COLO668 (cell line): Measurements from ENCODE around the gene KLF16.
"Not testable (repeated sequence)": the region's sequence is repeated elsewhere in the genome, so short reads cannot be mapped to it uniquely, and the experiment has no call there.

Source experiments
- DNase-seq: peaks from one replicate; lab custom pipeline; 2025; ENCODE audit not compliant: unreplicated experiment; lab: John Stamatoyannopoulos, UW

KLF16 gene

DNA sequence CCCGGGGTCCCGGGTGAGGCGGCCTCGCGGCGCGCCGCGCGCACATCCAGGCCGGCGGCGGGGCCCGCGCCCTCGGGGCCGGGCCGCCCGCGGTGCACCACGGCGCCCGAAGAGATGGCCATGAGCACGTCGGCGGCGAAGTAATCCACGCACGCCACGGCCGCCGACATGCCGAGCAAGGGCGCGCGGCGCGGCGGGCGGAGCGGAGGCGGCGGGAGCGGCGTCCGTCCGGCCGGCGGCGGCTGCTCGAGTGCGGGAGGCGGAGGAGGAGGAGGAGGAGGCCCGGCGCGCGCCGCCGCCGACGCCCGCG, at the start of gene KLF16:
Gene KLF16, minus strand, starts transcription at position 252 of the 310 bp plus-strand sequence. Its CDS starts 82 bp downstream, at position 170.
- no peak for DNase-seq

DNA sequence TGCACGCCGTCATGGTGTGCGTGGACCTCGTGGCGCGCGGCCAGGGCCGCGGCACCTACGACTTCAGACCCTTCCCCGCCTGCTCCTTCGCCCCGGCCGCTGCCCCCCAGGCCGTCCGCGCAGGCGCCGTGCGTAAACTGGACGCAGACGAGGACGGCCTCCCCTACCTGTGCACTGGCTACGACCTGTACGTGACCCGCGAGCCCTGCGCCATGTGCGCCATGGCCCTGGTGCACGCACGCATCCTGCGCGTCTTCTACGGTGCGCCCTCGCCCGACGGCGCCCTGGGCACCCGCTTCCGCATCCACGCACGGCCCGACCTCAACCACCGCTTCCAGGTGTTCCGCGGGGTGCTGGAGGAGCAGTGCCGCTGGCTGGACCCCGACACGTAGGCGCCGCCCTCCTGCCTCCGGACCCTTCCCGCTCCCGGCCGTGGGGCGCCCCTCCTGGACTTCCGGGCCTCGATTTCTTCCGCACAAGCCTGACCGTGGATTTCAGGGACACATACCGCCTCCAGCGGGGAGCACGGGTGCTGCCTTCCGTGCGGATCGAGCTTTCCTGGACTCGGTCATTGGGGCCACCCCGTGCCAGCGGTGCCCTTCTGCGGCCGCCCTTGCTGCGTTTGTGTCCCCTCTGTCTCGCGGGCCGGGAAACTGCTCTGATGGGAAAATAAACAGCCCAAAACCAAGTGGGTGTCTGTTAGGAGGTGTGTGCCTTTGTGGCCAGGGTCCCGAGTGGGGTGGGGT, 49.6 kb upstream of the KLF16 start:
- DNase-seq, result no peak

DNA sequence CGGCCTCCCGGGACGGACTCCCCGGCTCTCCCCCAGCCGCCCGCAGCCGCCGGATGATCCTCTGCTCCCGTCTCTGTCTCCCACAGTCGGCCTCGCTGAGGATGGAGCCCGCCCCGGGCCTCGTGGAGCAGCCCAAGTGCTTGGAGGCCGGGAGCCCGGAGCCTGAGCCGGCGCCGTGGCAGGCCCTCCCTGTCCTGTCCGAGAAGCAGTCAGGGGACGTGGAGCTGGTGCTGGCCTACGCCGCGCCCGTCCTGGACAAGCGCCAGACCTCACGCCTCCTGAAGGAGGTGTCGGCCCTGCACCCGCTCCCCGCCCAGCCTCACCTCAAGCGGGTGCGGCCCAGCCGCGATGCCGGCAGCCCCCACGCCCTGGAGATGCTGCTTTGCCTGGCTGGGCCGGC, 48.6 kb upstream of the KLF16 start:
- no peak for DNase-seq

DNA sequence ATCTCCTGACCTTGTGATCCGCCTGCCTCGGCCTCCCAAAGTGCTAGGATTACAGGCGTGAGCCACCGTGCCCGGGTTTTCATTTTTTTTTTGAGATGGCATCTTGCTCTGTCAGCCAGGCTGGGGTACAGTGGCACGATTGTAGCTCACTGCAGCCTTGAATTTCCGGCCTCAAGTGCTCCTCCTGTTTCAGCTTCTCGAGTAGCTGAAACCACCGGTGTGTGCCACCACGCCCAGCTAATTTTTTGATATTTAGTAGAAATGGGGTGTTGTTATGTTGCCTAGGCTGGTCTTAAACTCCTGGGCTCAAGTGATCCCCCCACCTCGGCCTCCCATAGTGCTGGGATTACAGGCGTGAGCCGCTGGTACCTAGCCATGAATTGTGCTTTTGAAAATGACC, 47.7 kb upstream of the KLF16 start:
- DNase-seq, result no peak

DNA sequence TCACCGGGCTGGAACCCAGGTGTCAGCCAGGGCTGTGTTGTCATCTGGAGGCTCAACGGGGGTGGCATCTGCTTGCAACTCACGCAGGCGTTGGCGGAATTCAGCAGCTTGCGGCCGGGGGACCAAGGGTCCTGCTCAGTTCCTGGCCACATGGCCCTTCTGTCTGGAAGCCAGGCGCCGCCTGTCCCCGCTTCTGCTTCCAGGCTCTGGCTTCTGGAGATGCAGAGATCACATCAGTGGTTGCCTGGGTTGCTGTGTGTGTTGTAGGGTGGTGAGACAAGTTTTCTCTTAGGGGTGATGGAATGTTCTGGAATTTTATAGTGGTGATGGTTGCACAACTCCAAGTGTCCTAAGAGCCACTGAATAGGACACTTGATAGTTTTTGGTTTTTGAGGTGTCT, 46.8 kb upstream of the KLF16 start:
- peak; percentile 20 for DNase-seq

DNA sequence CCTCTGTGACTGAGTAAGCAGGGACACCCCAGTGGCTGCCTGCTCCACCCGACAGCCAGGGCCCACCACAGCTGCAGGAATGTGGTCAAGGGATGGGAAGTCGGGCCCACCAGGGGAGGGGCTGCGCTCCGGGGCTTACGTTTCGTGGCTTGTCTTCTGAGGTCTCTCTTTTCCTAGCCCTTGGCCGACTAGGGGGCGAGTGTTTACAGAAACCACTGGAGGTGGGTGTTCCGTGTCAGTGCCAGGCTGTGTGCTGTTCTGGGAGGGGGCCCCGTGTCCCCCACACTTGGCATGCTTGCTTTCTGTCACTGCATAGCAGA, 46.3 kb upstream of the KLF16 start:
- no peak for DNase-seq

DNA sequence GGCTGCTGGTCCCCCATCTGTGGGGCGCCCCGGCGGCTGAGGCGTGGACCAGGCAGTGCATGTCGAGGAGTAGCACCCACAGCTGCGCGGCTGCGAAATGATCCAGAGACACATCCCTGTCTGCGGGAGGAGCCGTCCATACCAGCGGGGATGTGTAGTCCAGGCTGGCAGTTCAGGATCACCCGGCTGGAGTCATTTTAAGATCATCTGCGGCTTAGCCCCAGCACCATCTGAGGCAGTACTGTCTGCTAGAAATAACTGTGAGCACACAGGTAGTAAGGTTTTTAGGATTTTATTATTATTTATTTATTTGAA, 44.9 kb upstream of the KLF16 start:
- no peak for DNase-seq

DNA sequence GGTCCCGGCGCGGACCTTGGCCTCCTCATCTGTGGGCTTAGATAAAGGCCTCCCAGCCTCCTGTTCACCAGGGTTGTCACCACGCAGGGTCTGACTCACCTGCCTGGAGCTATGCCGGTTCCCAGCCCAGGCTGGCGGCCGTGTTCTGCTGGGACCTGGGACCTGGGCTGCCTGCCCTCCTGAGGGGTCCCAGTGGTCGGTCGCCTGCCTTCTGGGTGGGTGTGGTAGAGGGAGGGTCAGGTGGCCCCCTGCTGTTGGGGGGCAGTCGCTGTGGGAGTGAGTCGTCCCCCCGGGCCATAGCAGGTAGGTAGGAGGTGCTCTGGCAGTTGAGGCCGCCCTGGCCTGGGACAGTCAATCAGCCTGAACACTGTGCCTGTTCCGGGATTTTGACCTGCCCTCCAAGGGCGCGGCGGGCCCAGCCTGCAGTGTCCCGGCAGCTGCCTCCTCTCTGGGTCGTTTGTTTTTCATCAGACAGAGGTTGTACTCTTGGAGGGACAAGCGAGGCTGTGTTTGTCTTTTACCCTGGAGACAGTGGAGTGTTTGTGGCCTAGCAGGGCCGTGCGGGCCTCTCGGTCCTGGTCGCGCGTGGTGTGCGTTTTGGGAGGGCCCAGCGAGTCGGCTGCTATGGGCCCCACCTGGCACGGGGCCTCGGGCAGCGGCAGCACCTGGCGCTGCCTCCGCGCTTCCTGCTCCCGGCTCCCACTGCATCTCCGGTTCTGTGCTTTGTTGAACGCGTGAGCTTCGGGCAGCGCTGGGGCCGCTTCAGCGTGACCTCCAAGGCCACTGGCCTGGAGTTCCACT, 44.4 kb upstream of the KLF16 start:
- DNase-seq, result peak; percentile 76

DNA sequence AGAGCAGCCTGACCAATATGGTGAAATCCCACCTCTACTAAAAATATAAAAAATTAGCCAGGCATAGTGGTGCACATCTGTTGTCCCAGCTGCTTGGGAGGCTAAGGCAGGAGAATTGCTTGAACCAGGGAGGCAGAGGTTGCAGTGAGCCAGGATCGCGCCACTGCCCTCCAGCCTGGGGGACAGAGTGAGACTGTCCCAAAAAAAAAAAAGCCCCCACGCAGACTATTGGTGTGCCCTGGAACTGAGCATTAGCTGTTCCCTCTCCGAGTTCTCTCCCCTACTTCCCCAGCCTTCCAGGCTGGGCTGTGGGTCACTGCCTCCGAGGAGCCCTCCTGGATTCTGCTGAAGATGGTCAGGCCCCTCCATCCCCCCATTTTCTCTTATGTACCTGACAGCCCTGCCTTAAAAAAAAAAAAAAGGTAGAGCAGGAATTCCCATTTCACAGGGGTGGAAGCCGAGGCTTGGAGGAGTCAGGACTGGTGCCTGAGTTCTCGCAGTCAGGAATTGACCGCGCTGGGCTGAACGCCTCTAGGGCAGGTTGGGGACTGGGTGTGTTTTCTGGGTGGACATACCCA, 43.7 kb upstream of the KLF16 start:
- DNase-seq, result no peak

DNA sequence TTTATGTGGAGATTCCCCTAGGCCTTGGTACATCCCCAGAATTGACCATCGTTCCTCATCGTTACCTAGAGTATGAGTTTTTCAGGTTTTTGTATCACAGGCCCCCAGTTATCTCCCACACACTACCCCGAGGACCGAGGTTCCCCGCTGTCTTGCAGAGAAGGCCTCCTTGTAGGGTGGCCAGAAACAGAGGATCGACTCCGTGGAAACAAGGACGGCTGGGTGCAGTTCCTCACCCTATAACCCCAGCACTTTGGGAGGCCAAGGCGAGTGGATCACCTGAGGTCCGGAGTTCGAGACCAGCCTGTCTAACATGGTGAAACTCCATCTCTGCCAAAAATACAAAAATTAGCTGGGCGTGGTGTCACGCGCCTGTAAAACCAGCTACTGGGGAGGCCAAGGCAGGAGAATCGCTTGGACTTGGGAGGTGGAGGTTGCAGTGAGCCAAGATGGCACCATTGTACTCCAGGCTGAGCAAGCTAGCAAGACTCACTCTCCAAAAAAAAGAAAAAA, 42.5 kb upstream of the KLF16 start:
- DNase-seq, result no peak

DNA sequence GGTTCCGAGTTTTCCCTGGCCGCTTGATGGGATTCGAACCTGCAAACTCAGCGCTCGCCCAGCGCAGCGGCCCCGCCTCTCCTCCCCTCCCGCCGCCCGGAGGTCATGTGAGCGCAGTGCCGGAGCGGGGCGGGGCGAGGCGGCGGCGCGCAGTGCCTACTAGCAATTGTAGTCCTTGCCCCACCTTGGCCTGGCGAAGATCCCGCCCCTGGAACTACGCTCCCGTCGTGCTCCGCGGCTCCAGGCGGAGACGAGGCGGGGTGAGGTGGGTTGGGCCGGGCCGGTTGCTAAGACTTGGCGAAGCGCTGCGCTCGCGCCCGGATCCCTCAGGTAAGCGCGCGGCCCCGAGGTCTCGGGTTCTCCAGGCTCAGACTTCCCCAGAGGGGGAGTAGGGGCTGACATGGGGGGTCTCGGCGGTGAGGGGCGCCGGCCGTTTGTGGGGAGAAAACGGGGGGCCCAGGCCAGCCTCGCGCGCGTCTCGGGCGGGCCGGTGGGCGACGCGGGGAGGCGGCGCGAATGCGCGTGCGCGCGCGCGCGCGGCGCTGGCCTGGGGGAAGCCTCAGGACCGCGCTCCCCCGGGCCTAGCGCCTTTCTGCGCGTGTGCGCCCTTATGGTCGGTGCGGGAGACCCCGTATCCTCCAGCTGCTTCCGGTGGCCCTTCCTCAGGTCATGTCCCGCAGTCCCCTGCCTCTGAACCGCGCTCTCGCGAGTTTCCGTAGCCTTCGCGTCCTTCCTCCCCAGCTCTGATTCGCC, 41.9 kb upstream of the KLF16 start, which contains the start of the genes ADAT3 and SCAMP4:
Gene ADAT3, plus strand, starts transcription at position 290 of the 753 bp plus-strand sequence. CDS start 6,649 bp downstream, outside the sequence.
Gene SCAMP4, plus strand, starts transcription at position 290 of the 753 bp plus-strand sequence. CDS start 9,621 bp downstream, outside the sequence.
- DNase-seq, result peak; percentile 99

DNA sequence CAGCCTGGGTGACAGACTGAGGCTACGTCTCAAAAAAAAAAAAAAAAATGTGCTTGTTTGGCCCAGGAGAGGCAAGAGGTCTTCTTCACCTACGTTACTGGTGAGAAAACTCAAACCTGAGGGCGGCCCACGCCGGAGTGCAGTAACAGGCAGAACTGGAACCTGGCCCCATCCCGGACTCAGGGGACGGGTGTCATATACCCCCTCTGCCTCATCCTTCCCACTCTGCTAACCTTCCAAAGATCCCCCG, 41.4 kb upstream of the KLF16 start:
- DNase-seq, result no peak

DNA sequence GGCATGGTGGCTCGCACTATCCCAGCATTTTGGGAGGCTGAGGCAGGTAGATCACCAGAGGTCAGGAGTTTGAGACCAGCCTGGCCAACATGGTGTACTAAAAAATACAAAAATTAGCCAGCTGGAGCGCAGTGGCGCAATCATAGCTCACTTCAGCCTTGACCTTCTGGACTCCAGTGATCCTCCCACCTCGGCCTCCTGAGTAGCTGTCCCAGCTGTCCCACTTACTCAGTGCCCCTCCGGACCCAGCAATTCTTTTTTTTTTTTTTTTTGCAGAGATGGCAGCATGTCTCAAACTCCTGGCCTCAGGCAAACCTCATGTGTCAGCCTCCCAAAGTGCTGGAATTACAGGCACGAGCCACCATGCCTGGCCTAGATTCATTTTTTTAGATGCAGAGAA, 39.5 kb upstream of the KLF16 start:
- no peak for DNase-seq

DNA sequence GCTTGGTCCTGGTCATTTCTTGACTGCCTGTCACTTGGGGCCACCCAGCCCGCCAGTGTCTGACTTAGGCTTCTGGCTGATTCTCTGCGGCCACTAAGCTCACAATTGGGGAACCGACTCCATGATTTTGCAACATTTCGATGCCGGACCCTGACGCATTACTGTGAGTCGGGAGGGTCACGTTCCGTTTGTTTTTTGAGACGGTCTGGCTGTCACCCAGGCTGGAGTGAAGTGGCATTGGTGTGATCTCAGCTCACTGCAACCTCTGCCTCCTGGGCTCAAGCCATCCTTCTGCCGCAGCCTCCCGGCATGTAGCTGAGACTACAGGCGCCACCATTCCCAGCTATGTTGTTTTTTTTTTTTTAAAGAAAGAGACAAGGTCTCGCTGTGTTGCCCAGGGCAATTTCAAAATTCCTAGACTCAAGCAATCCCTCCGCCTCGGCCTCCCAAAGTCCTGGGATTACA, 38.6 kb upstream of the KLF16 start:
- DNase-seq, result no peak

DNA sequence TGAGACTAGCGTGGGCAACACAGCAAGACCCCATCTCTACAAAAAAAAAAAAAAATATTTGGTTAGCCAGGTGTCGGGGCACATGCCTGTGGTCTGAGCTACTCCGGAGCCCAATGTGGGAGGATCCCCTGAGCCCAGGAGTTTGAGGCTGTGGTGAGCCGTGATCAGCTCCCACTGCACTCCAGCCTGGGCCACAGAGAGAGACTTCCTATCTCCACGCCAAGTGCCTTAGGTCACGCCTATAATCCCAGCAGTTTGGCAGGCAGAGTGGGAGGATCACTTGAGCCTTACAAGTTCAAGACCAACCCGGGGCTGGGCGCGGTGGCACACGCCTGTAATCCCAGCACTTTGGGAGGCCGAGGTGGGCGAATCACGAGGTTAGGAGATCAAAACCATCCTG, 33.1 kb upstream of the KLF16 start:
- DNase-seq, result no peak

DNA sequence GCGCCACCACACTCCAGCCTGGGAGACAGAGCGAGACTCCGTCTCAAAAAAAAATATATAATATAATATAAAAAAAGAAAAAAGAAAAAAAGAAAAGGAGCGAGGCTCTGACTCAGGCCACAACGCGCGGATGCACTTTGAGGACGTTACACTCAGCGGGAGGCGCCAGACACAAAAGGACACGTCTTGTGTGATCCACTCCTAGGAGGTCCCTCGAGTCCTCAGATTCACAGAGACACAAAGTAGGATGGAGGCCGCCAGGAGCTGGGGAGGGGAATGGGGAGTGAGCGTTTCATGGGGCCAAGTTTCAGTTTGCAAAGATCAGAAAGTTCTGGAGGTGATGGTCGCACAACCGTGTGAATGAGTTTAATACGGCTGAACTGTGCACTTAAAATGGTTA, 30.4 kb upstream of the KLF16 start:
- DNase-seq, result no peak

DNA sequence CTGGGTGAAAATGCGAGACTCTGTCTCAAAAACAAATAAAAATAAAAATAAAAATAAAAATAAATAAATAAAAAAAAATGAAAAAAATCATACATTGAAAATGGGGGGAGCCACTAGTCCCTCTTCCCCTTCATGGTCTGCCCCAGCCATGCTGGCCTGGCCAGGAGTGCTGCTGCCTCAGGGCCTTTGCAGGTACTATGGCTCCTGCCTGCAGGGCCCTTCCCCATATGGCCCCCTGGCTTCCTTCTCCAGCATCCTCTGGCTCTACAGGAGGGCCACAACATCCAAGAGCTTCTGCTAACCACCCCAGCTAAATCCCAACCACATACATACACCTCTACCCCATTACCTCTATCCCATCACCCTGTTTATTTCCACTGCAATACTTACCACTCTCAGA, 26.5 kb upstream of the KLF16 start:
- no peak for DNase-seq

DNA sequence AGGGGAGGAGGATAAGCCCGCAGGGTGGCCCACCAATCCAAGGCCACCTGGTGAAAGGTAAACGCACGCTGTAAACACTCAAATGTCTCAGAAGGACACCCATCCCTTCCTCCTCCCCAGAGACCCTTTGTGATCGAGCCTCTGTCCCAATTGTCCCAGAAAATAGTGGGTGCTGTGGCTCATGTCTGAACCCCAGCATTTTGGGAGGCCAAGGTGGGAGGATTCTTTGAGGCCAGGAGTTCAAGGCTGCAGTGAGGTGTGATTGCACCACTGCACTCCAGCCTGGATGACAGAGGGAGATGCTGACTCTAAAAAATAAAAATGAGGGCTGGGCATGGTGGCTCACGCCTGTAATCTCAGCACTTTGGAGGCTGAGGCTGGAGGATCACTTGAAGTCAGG, 25.0 kb upstream of the KLF16 start:
- no peak for DNase-seq

DNA sequence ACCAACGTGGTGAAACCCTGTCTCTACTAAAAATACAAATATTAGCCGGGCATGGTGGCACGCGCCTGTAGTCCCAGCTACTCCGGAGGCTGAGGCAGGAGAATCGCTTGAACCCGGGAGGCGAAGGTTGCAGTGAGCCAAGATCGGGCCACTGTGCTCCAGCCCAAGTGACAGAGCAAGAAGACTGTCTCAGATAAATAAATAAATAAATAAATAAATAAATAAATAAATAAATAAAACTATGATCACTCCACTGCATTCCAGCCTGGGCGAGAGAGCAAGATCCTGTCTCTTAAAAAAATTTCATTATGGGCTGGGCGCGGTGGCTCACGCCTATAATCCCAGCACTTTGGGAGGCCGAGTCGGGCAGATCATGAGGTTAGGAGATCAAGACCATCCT, 23.0 kb upstream of the KLF16 start:
- not testable (repeated sequence) for DNase-seq

DNA sequence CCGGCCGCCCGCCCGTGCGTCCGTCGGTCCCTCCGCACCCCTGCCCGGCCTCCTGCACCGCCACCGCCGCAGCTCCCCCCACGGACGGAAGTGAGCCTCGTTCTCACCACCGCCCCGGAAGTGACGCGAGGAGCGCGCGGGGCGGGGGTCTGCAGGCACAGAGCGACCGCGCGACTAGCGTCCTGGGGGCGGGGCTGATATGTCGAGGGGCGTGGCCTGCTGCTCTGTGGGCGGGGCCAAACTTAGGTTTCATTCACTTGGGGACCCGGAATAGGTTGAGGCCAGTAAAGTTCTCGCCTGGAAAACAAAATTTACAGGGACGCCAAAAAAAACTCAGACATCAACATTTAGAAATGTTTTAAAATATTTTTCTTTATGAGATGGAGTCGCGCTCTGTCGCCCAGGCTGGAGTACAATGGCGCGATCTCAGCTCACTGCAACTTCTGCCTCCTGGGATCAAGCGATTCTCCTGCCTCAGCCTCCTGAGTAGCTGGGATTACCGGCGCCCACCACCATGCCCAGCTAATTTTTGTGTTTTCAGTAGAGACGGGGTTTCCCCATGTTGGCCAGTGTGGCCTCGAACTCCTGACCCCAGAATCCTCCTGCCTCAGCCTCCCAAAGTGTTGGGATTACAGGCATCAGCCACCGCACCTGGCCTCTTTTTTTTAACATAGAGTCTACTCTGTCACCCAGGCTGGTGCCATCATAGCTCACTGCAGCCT, 22.2 kb upstream of the KLF16 start, which contains the start of gene ABHD17A:
Gene ABHD17A, minus strand, starts transcription at position 99 of the 722 bp plus-strand sequence. CDS start 3,930 bp downstream, outside the sequence.
- DNase-seq, result peak; percentile 96
